ENCODE measurements around the gene TNS3. TPM values are rescaled to one million over a fixed set of nuclear protein-coding genes. Genes with fewer than 3 reads are reported as not detected.

Gene TNS3
- total and polyA plus RNA-seq, 2 donors (not counting 1 experiment from before 2014, with no cell fraction given) = 11.4 to 77.5 TPM

DNA sequence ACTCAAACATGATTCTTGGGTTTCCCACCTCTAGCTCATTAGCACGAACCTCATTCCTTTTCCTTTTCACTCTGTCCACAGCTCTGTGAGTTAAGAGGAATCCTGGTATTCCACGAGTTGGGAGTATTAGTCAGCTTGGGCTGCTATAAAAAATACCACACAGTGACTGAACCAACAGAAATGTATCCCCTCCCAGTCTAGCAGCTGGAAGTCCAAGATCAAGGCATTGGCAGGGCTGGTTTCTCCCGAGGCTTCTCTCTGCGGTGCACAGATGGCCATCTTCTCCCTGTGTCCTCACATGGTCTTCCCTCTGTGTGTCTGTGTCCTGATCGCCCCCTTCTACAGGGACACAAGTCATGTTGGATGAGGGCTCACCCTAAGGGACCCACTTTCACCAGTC is 261.6 kb downstream of the TNS3 start:
- H3K36me3 ChIP-seq (replicated peaks in 1 of 2; ENCODE audit: control extremely low read depth in 1 of 2, control insufficient read depth in 1 of 2, extremely low read depth in 1 of 2, insufficient read depth in 2 of 2, low read length in 1 of 2) = peaks cover 3 to 18% of the 10 kb centered on the region in 2 experiments
- ChIA-PET POLR2A (no interaction called here), CTCF (no interaction called here)
- Mint-ChIP-seq H3K9me3 (ENCODE audit: insufficient read depth) (no peaks in the 10 kb centered on the region), H3K27me3 (no peaks in the 10 kb centered on the region), H3K4me3 (no peak overlapping the region), H3K4me1 (no peaks in the 10 kb centered on the region), H3K27ac (no peak overlapping the region)
- WGBS (ENCODE audit: insufficient coverage) = 97% methylated on average over 3 of the region's 5 CpGs
- H3K9me3 ChIP-seq (ENCODE audit: control extremely low read depth in 1 of 3, control insufficient read depth in 2 of 3, insufficient read depth in 1 of 3, low read length in 2 of 3) = peaks cover 0 to 6% (median 0%) of the 10 kb centered on the region in 3 donors
- no peak overlapping the region for H3K27ac ChIP-seq (ENCODE audit: low read length in 2 of 2)
- intact Hi-C loops (cut with micrococcal nuclease) = no loop called here
- H3K79me2 ChIP-seq (ENCODE audit: control insufficient read depth, insufficient read depth, low read length) = no peaks in the 10 kb centered on the region
- DNase-seq = no peak
- TF ChIP-seq EZH2 (IDR thresholded peaks at IDR 0.05; ENCODE audit: borderline replicate concordance, insufficient read depth, low read depth, low read length, poor library complexity, severe bottlenecking) = no peak
- TF ChIP-seq, protein P1, sequence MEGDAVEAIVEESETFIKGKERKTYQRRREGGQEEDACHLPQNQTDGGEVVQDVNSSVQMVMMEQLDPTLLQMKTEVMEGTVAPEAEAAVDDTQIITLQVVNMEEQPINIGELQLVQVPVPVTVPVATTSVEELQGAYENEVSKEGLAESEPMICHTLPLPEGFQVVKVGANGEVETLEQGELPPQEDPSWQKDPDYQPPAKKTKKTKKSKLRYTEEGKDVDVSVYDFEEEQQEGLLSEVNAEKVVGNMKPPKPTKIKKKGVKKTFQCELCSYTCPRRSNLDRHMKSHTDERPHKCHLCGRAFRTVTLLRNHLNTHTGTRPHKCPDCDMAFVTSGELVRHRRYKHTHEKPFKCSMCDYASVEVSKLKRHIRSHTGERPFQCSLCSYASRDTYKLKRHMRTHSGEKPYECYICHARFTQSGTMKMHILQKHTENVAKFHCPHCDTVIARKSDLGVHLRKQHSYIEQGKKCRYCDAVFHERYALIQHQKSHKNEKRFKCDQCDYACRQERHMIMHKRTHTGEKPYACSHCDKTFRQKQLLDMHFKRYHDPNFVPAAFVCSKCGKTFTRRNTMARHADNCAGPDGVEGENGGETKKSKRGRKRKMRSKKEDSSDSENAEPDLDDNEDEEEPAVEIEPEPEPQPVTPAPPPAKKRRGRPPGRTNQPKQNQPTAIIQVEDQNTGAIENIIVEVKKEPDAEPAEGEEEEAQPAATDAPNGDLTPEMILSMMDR (IDR thresholded peaks at IDR 0.05) = no peak
- no peak overlapping the region for H3K4me2 ChIP-seq (replicated peaks; ENCODE audit: low read depth, low read length, poor library complexity, severe bottlenecking)
- H3K27me3 ChIP-seq (replicated peaks in 1 of 4; ENCODE audit: control extremely low read depth in 1 of 4, control insufficient read depth in 3 of 4, insufficient read depth in 4 of 4, low read length in 3 of 4) = no peaks in the 10 kb centered on the region
- no peak for ATAC-seq (ENCODE audit: low read depth)
- H3K9ac ChIP-seq (ENCODE audit: low read length) = no peak overlapping the region
- no peak overlapping the region for H3K4me3 ChIP-seq (ENCODE audit: control extremely low read depth in 1 of 5, extremely low read depth in 1 of 5, insufficient read depth in 1 of 5, low read depth in 2 of 5, low read length in 4 of 5)
- H2AFZ ChIP-seq (ENCODE audit: insufficient read depth, low read depth, low read length, poor library complexity, severe bottlenecking) = no peak overlapping the region
- H4K20me1 ChIP-seq (ENCODE audit: control insufficient read depth, insufficient read depth, low read length, poor library complexity, severe bottlenecking) = no peaks in the 10 kb centered on the region
- no peaks in the 10 kb centered on the region for H3K4me1 ChIP-seq (ENCODE audit: control insufficient read depth in 2 of 2, insufficient read depth in 2 of 2, low read length in 2 of 2)

DNA sequence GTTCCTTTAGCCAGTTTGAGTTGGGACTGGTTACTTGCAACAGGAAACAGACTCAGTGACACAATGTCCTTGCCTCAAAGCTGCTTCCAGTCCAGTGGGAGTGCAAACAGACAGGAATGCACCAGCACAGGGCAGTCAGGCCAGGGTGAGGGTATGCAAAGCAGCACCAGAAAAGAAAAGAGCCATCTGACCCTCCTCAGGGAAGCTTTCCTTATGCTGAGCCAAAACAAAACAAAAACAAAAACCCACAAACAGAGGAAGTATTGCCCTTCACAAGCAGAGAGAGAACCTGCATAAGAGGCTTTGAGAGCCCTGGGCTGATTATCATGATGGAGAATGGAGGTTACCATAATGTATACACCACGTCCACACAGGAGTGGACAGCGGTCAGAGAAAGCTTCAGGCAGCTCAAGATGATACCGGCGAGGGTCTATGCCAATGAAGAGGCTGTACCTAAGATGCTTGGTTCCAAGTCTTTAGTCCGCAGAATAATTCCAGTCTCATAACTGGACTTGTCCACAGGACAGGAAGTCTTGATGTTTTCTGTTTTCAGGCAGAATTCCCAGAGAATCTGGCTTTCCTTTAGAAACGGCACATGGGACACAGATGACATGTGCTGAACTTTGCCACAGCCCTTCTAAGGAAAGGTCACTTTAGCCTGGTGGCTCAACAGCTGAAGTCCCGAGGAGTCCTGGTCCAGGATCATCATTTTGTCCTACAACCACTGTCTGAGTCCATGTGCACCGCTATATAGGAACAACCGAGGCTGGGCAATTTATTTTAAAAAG is 263.3 kb downstream of the TNS3 start:
- H3K9me3 ChIP-seq (ENCODE audit: control extremely low read depth in 1 of 3, control insufficient read depth in 2 of 3, insufficient read depth in 1 of 3, low read length in 2 of 3) = peaks cover 0 to 6% (median 0%) of the 10 kb centered on the region in 3 donors
- no peaks in the 10 kb centered on the region for H3K4me1 ChIP-seq (ENCODE audit: control insufficient read depth in 2 of 2, insufficient read depth in 2 of 2, low read length in 2 of 2)
- no peak overlapping the region for H3K9ac ChIP-seq (ENCODE audit: low read length)
- no peaks in the 10 kb centered on the region for H3K27me3 Mint-ChIP-seq
- H2AFZ ChIP-seq (ENCODE audit: insufficient read depth, low read depth, low read length, poor library complexity, severe bottlenecking) = no peak overlapping the region
- H3K79me2 ChIP-seq (ENCODE audit: control insufficient read depth, insufficient read depth, low read length) = no peaks in the 10 kb centered on the region
- ChIA-PET POLR2A (no interaction called here), CTCF (no interaction called here)
- H3K4me2 ChIP-seq (replicated peaks; ENCODE audit: low read depth, low read length, poor library complexity, severe bottlenecking) = no peak overlapping the region
- no peaks in the 10 kb centered on the region for H3K9me3 Mint-ChIP-seq (ENCODE audit: insufficient read depth)
- H3K27ac Mint-ChIP-seq = no peak overlapping the region
- no peaks in the 10 kb centered on the region for H4K20me1 ChIP-seq (ENCODE audit: control insufficient read depth, insufficient read depth, low read length, poor library complexity, severe bottlenecking)
- no peaks in the 10 kb centered on the region for H3K27me3 ChIP-seq (replicated peaks in 1 of 4; ENCODE audit: control extremely low read depth in 1 of 4, control insufficient read depth in 3 of 4, insufficient read depth in 4 of 4, low read length in 3 of 4)
- ATAC-seq (ENCODE audit: low read depth) (no peak), DNase-seq (no peak)
- no peaks in the 10 kb centered on the region for H3K4me1 Mint-ChIP-seq
- no peak overlapping the region for H3K4me3 Mint-ChIP-seq
- WGBS (ENCODE audit: insufficient coverage) = 98% methylated on average over 5 of the region's 9 CpGs
- intact Hi-C loops (cut with micrococcal nuclease) = no loop called here
- no peak overlapping the region for H3K27ac ChIP-seq (ENCODE audit: low read length in 2 of 2)
- no peak for TF ChIP-seq EZH2 (IDR thresholded peaks at IDR 0.05; ENCODE audit: borderline replicate concordance, insufficient read depth, low read depth, low read length, poor library complexity, severe bottlenecking)
- TF ChIP-seq, protein P1 (IDR thresholded peaks at IDR 0.05) = no peak
- H3K4me3 ChIP-seq (ENCODE audit: control extremely low read depth in 1 of 5, extremely low read depth in 1 of 5, insufficient read depth in 1 of 5, low read depth in 2 of 5, low read length in 4 of 5) = no peak overlapping the region
- peaks cover 3 to 20% of the 10 kb centered on the region in 2 experiments for H3K36me3 ChIP-seq (replicated peaks in 1 of 2; ENCODE audit: control extremely low read depth in 1 of 2, control insufficient read depth in 1 of 2, extremely low read depth in 1 of 2, insufficient read depth in 2 of 2, low read length in 1 of 2)

All from B cell (primary cell).